GM12873 (cell line): ENCODE data around the gene PPM1E.

Source experiments
- TF ChIP-seq, protein P1 (sequence below): IDR thresholded peaks from 2 replicates; pipeline ENCODE4 v1.5.1; 2012; ENCODE audit warnings: low read depth, mild to moderate bottlenecking, moderate library complexity, low read length, control low read depth; ENCODE audit not compliant: insufficient read depth; ENCODE audit errors: missing control alignments

Gene PPM1E

GRCh38 chr17:58965221-58965620 is 209.6 kb downstream of the PPM1E start:
- TF ChIP-seq, protein P1, sequence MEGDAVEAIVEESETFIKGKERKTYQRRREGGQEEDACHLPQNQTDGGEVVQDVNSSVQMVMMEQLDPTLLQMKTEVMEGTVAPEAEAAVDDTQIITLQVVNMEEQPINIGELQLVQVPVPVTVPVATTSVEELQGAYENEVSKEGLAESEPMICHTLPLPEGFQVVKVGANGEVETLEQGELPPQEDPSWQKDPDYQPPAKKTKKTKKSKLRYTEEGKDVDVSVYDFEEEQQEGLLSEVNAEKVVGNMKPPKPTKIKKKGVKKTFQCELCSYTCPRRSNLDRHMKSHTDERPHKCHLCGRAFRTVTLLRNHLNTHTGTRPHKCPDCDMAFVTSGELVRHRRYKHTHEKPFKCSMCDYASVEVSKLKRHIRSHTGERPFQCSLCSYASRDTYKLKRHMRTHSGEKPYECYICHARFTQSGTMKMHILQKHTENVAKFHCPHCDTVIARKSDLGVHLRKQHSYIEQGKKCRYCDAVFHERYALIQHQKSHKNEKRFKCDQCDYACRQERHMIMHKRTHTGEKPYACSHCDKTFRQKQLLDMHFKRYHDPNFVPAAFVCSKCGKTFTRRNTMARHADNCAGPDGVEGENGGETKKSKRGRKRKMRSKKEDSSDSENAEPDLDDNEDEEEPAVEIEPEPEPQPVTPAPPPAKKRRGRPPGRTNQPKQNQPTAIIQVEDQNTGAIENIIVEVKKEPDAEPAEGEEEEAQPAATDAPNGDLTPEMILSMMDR: no peak

DNA sequence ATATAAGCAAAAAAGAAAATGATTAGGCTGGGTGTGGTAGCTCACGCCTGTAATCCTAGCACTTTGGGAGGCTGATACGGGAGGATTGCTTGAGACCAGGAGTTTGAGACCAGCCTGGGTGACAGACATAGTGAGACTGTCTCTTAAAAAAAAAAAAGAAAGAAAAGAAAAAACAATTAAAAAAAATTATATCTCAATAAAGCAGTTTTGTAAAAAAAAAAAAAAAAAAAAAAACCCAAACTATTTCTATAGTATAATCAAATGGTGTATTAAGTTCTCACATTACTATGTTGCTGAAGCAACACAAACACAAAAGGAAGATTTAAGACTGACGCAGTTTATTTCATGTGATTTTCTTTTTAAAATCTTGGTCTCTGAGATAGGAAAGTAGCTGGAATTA is 210.6 kb downstream of the PPM1E start:
- TF ChIP-seq, protein P1: no peak

DNA sequence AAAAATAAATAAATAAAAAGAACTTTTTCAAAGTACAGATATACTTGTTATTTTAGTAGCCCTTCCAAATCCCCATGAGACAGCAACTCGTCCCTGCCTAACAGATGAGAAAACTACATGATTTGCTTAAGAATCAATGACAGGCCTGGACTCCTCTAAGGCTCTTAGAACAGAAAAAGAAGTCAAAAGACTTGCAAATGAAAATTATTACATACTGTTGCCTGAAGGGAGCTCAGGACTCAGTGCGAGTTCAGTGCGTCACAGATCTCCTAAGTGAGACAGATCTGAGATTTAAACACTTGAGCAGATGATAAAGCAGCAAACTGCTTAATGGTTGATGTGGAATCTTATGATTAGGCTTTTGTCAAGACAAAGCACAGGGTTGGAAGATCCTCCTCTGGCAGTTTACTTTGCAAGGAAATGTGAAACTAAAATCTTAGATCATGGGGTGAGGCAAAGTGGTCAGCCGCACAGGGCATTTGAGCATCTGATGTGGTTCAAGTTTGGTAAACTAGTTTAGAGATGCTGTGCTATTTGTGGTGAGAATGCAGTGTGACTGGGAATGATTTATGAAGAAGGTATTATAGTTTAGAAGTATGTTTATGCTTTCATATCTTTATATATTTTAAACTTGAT is 212.9 kb downstream of the PPM1E start:
- TF ChIP-seq, protein P1: no peak

- TF ChIP-seq, protein P1: no peak
Measured at GRCh38 chr17:58969156-58969555, 213.5 kb downstream of the PPM1E start.

- TF ChIP-seq, protein P1: no peak
Measured at GRCh38 chr17:58969612-58970011, 214.0 kb downstream of the PPM1E start.

GRCh38 chr17:58970609-58971450 is 215.2 kb downstream of the PPM1E start:
- TF ChIP-seq, protein P1: no peak

DNA sequence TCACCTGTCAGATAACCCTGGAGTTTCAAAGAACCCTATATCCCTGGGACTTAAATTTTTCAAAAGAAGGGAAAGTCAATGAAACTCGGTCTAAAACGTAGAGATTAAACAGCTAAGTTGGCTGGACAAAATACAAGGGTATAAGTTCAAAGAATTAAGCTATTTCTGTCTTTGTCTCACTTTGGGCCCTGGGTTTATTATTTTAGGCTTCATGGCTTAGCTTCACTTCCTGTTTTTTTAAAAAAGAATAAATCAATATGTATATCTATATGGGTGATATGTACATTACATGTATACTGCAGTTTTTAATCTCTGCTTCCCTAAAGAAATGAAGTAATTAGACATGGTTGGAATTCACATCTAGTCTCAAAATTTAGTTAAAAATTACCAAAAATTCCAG is 218.7 kb downstream of the PPM1E start:
- TF ChIP-seq, protein P1: no peak
